Activated T-cell treated with anti-CD3 and anti-CD28 coated beads, Interleukin-2, amount 50 U/mL, for 4 hours (primary cell): Measurements from ENCODE around the gene JAK1. TPM values are rescaled to one million over a fixed set of nuclear protein-coding genes. Genes with fewer than 3 reads are reported as not detected.

Source experiments
- ATAC-seq, 2 donors: fragments of 200-7000 bp; cut with Tn5 transposase; one replicate each; pipeline ENCODE4 v1.10.0; 2021
- DNase-seq: peaks from one replicate; pipeline ENCODE4 v3.0.0-alpha.2; 2020
- H3K27me3 Mint-ChIP-seq: one replicate; pipeline ENCODE4 v1.8.0; 2021; ENCODE audit warnings: low read depth, mixed read lengths
- H3K36me3 Mint-ChIP-seq: one replicate; pipeline ENCODE4 v1.8.0; 2022; ENCODE audit warnings: mixed read lengths; ENCODE audit not compliant: insufficient read depth
- H3K4me1 Mint-ChIP-seq: one replicate; pipeline ENCODE4 v1.8.0; 2021; ENCODE audit warnings: low read depth, mixed read lengths
- H3K4me3 Mint-ChIP-seq: one replicate; pipeline ENCODE4 v1.8.0; 2021; ENCODE audit warnings: mild to moderate bottlenecking, moderate library complexity, mixed read lengths
- H3K9me3 Mint-ChIP-seq: one replicate; pipeline ENCODE4 v1.8.0; 2021; ENCODE audit warnings: mixed read lengths
- total RNA-seq, 3 donors: library from RNA; stranded (reverse); gene quantifications; one replicate each; pipeline ENCODE4 v1.2.1, GENCODE V29; 2021

Gene JAK1
- total RNA-seq, 3 donors from 2014 or later, result 70.3 to 87.5 (median 85.1) TPM

GRCh38 chr1:64986903-64987871, 20.8 kb upstream of the JAK1 start:
- H3K4me3 Mint-ChIP-seq, result no peak overlapping the region
- H3K9me3 Mint-ChIP-seq, result no peaks in the 10 kb centered on the region
- H3K27me3 Mint-ChIP-seq, result no peaks in the 10 kb centered on the region

DNA sequence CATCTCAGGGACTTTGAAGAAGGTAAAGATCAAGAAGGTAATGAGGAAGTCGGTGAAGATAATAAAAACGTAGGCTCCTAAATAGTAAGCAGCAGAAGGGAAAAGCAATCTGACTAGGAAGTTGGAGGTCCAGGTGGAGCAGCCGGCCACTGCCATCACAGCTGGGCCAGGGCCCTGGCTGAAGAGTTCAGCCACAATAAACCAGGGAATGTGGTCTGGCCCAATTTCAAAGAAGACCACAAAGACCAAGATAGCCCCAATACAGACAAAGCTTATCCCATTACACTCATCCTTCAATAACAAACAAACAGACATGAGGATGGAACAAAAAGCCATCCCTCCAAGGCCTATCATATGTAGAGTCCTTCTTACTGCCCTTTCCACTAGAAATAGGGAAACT, 18.4 kb upstream of the JAK1 start:
- DNase-seq (no peak), ATAC-seq (no peak)
- peaks cover 10% of the 10 kb centered on the region for H3K4me1 Mint-ChIP-seq
- H3K9me3 Mint-ChIP-seq, result peaks cover 5% of the 10 kb centered on the region
- H3K4me3 Mint-ChIP-seq, result no peak overlapping the region
- H3K36me3 Mint-ChIP-seq, result no peaks in the 10 kb centered on the region
- H3K27me3 Mint-ChIP-seq, result no peaks in the 10 kb centered on the region

More at GRCh38 chr1:64986903-64987871, 20.8 kb upstream of the JAK1 start:
- peaks cover 2% of the 10 kb centered on the region for H3K4me1 Mint-ChIP-seq
- ATAC-seq, result no peak
- no peak for DNase-seq
- no peaks in the 10 kb centered on the region for H3K36me3 Mint-ChIP-seq

GRCh38 chr1:64984106-64984505, 17.8 kb upstream of the JAK1 start:
- peaks cover 5% of the 10 kb centered on the region for H3K9me3 Mint-ChIP-seq
- H3K4me3 Mint-ChIP-seq, result no peak overlapping the region
- H3K27me3 Mint-ChIP-seq, result no peaks in the 10 kb centered on the region
- H3K4me1 Mint-ChIP-seq, result peaks cover 10% of the 10 kb centered on the region
- DNase-seq (no peak), ATAC-seq (no peak)
- no peaks in the 10 kb centered on the region for H3K36me3 Mint-ChIP-seq

- DNase-seq, result no peak
- Mint-ChIP-seq H3K9me3 (peaks cover 5% of the 10 kb centered on the region), H3K27me3 (no peaks in the 10 kb centered on the region), H3K36me3 (no peaks in the 10 kb centered on the region), H3K4me3 (no peak overlapping the region), H3K4me1 (peaks cover 10% of the 10 kb centered on the region)
- no peak for ATAC-seq
Observed at GRCh38 chr1:64983110-64983509, 16.8 kb upstream of the JAK1 start.

DNA sequence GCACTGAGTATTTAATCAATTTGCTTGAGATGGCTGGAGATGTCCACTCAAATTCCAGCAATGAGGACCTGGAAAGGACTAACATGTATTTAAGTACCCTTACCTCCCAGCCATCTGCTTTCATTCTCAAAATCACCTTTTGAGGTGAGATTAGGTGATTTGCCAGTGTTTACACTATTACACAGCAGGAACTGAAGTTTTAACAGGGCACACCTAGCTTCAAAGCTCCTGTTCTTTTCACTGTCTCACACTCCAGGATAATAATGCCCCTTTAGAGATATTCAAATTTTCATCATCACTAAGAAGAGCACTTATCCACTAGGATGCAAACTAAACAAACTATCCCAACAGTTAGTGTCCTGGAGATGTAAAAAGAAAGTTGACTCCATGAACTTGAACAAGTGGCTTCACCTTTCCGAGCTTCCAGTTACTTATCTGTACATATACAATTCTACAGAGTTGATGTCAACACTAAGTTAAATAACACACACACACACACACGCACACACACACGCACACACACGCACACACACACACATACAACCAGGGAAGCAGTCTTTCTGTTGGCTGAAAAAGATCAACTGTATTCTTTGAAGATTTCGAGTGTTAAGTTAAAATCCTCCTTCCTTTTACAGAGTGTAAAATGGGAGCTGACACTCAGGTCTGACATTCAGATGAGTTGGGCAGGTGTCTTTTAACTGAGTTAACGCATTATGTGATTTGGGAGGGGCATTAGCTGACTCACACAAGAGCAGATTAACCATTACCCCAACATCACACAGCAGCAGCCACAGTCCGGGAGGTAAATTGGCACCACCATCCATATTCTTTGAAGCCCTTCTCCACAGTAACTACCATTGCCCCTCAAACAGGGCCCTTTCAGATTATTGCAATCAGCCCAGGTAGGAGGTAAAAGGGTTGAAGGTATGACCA, 15.5 kb upstream of the JAK1 start:
- ATAC-seq (no peak), DNase-seq (no peak)
- peaks cover 10% of the 10 kb centered on the region for H3K4me1 Mint-ChIP-seq
- H3K27me3 Mint-ChIP-seq, result no peaks in the 10 kb centered on the region
- no peaks in the 10 kb centered on the region for H3K36me3 Mint-ChIP-seq
- H3K9me3 Mint-ChIP-seq, result peaks cover 5% of the 10 kb centered on the region
- H3K4me3 Mint-ChIP-seq, result no peak overlapping the region

DNA sequence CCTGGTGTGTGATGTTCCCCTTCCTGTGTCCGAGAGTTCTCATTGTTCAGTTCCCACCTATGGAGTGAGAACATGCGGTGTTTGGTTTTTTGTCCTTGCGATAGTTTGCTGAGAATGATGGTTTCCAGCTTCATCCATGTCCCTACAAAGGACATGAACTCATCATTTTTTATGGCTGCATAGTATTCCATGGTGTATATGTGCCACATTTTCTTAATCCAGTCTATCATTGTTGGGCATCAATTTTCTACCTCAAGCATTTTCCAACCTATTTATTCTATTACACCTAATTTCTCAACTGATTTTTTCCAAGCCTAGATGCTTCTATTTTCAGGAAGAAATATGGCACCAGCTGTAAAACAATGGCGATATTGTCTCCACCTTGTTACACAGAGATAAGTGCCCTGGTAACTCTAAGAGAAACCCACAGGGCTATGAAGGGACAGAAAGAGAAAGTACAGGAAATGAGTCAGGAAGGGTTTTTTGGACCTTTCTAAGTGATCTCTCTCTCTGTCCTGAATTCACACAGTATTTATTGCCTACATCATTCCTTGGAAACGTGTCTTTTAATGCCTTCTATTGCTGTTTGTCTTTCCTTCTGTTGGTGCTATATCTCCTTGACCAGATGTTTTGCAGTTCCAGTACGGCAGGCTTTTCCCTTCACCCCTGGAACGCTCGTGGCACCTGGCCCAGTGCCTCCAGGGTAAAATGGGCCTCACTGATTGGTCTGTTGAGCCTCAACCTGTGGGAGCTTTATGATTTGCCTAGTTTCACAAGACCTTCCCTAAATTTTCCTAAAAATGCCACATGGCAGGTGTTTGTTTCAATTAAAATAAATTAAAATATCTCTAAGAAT, 14.6 kb upstream of the JAK1 start:
- ATAC-seq (peak; percentile 62 to 80), DNase-seq (no peak)
- Mint-ChIP-seq H3K4me3 (no peak overlapping the region), H3K9me3 (peaks cover 5% of the 10 kb centered on the region), H3K36me3 (no peaks in the 10 kb centered on the region), H3K4me1 (peaks cover 10% of the 10 kb centered on the region), H3K27me3 (no peaks in the 10 kb centered on the region)

DNA sequence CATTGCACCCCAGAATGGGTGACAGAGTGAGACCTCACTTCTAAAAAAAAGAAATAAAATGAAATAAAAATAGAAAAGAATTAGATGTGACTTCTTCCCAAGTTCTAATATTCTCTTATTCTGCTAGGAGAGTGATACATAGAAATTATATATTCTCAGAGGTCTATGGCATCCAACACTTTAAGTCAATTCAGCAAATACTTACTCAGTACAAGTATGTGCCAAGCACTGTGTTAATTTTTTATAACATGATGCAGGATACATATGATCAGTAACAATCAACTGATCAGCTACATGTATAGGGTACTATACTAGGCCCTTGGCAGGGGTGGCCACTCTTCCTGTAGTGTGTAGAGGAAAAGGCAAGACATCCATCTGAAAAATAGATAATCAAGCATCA, 13.0 kb upstream of the JAK1 start:
- no peak for DNase-seq
- no peak for ATAC-seq
- peaks cover 5% of the 10 kb centered on the region for H3K9me3 Mint-ChIP-seq
- no peak overlapping the region for H3K4me3 Mint-ChIP-seq
- peaks cover 12% of the 10 kb centered on the region for H3K4me1 Mint-ChIP-seq
- H3K27me3 Mint-ChIP-seq, result no peaks in the 10 kb centered on the region
- no peaks in the 10 kb centered on the region for H3K36me3 Mint-ChIP-seq

DNA sequence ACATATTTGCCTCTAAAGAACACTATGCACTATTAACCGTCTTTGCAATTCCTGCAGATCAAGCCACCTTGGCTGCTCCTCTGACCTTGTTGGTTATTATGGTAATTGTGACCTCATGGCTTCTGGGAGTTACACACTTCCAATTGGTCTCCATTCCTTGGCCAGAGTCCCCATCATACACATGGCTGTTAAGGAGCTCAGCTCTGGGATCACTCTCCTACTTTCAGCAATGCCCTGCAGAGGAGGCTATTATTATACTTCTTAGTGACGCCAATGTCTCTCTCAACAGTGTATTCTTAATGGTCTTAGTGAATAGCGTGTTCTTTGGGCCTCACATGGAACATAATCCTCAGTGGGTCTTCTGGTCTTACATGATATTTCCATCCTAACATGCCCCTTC, 10.0 kb upstream of the JAK1 start:
- DNase-seq, result no peak
- H3K4me3 Mint-ChIP-seq, result no peak overlapping the region
- ATAC-seq, result no peak
- H3K36me3 Mint-ChIP-seq, result no peaks in the 10 kb centered on the region
- no peaks in the 10 kb centered on the region for H3K27me3 Mint-ChIP-seq
- H3K9me3 Mint-ChIP-seq, result peaks cover 5% of the 10 kb centered on the region
- peaks cover 10% of the 10 kb centered on the region for H3K4me1 Mint-ChIP-seq

- no peak for DNase-seq
- no peaks in the 10 kb centered on the region for H3K27me3 Mint-ChIP-seq
- H3K36me3 Mint-ChIP-seq, result no peaks in the 10 kb centered on the region
- H3K4me1 Mint-ChIP-seq, result peaks cover 4% of the 10 kb centered on the region
- ATAC-seq, result no peak
- H3K4me3 Mint-ChIP-seq, result no peak overlapping the region
- H3K9me3 Mint-ChIP-seq, result peaks cover 2% of the 10 kb centered on the region
Observed at GRCh38 chr1:64975740-64976139, 9.4 kb upstream of the JAK1 start.

DNA sequence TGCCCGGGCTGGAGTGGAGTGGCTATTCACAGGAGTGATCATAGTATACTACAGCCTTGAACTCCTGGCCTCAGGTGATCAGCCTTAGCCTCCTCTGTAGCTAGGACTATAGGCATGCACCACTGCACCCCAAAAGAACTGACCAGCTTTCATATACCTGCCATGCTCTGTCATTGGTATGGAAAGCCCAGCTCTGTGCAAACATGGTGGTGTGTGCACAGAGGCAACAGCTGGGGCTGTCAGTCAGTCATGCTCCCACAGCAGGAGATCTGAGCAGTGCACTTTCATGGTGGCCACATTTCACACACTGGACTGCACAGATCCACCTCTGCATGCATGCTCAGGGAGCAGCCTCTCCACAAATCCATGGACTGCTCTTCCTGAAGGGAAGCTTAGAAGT, 8.8 kb upstream of the JAK1 start:
- peaks cover 2% of the 10 kb centered on the region for H3K4me1 Mint-ChIP-seq
- H3K36me3 Mint-ChIP-seq, result no peaks in the 10 kb centered on the region
- no peak for ATAC-seq
- no peak overlapping the region for H3K4me3 Mint-ChIP-seq
- H3K27me3 Mint-ChIP-seq, result no peaks in the 10 kb centered on the region
- DNase-seq, result no peak
- H3K9me3 Mint-ChIP-seq, result no peaks in the 10 kb centered on the region

DNA sequence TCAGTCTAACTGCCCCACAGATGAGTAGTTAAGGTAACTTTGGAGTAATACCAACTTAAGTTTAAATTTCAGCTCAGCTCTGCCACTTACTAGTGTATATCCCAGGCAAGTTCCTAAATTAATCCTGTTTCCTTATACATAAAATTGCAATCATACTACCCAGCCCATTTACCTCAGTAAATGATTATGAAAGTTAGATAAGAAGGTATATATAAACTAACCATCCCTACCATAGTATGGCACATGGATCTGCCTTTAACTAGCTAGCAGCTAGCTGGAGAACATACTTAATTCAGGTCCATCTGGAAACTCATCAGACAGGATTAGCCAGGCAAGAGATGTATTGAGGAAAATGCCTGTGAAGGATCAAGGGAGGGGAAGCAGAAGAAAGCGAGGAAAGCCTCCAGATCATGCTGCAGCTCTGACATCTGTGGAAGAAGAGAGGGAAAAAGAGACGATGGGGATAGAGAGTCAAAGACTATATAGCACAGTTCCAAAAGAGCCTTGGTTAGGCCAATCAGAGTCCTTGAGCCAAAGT, 8.0 kb upstream of the JAK1 start:
- Mint-ChIP-seq H3K27me3 (no peaks in the 10 kb centered on the region), H3K36me3 (no peaks in the 10 kb centered on the region), H3K9me3 (no peaks in the 10 kb centered on the region), H3K4me1 (peaks cover 2% of the 10 kb centered on the region), H3K4me3 (no peak overlapping the region)
- DNase-seq (no peak), ATAC-seq (no peak)

GRCh38 chr1:64973061-64973647, 6.8 kb upstream of the JAK1 start:
- Mint-ChIP-seq H3K4me1 (peaks cover 3% of the 10 kb centered on the region), H3K27me3 (no peaks in the 10 kb centered on the region), H3K4me3 (no peak overlapping the region), H3K9me3 (no peaks in the 10 kb centered on the region), H3K36me3 (no peaks in the 10 kb centered on the region)
- DNase-seq, result no peak
- ATAC-seq, result no peak

DNA sequence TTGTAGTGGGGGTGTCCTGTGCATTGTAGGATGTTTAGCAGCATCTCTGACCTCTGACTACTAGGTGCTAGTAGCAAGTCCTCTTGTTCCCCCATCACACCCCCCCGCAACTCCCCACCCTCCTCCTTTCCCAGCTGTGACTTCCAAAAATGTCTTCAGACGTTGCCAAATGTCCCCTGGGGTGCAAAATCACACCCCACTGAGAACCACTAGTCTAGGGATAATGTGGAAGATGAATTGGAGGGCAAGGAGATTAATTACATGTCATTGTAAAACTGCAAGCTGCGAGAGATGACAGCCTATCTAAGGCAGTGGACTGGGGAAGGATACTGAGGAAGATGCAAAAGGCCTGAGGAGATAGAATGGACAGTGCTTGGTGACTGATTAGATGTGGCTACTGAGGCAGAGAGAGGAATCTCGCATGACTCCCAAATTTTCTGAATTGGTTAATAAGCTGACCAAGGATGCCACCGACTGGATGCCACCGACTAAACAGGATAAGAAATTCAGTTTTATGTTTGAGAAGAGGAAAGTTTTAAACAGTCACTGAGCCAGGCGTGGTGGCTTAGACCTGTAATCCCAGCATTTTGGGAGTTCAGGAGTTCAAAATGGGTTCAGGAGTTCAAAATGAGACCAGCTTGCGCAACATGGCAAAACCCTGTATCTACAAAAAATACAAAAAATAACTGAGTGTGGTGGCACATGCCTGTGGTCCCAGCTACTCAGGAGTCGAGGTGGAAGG, 3.1 kb upstream of the JAK1 start:
- DNase-seq (no peak), ATAC-seq (no peak)
- H3K4me1 Mint-ChIP-seq, result peaks cover 28% of the 10 kb centered on the region
- H3K4me3 Mint-ChIP-seq, result no peak overlapping the region
- H3K27me3 Mint-ChIP-seq, result no peaks in the 10 kb centered on the region
- H3K36me3 Mint-ChIP-seq, result no peaks in the 10 kb centered on the region
- no peaks in the 10 kb centered on the region for H3K9me3 Mint-ChIP-seq
